ENCODE results near the gene CFAP65. TPM values are rescaled to one million over a fixed set of nuclear protein-coding genes. Genes with fewer than 3 reads are reported as not detected.

The CFAP65 gene
- total and polyA plus RNA-seq, 10 donors: 0.28 TPM; not detected in 9

DNA sequence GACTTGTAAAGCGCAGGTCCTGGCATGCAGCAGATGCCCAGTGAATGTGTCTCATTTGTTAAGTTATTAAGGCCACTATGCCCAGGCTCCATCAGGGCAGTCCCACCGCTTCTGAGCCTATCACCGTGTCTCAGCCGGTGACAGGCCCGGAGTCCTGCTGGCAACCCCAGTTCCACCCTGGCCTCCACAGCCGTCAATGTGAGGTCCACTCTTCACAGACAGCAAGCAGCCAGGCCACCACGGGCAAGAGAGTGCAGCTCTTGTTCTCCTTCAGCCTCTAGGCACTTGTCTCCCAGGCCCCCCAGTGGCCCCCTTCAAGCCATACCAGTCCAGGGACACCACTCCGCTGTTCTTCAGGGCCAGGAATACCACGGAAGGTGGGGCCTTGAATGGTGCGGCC, 22.6 kb downstream of the CFAP65 start:
- intact Hi-C loops (cut with DNase I; ENCODE audit: low total_unique reads): no loop called here
- no peaks in the 10 kb centered on the region for H3K4me1 ChIP-seq
- WGBS, 5 donors: 79 to 88% (median 86%) methylated on average over 10 of the region's 10 CpGs
- no peak overlapping the region for H3K27ac ChIP-seq
- H3K36me3 ChIP-seq: no peaks in the 10 kb centered on the region
- TF ChIP-seq POLR2A (IDR thresholded peaks at IDR 0.05): no peak
- H3K9me3 ChIP-seq: no peaks in the 10 kb centered on the region
- H3K4me3 ChIP-seq: no peak overlapping the region
- DNase-seq: peak; percentile 56
- H3K27me3 ChIP-seq (replicated peaks in 1 of 7): peaks cover 0 to 51% (median 0%) of the 10 kb centered on the region in 7 donors

DNA sequence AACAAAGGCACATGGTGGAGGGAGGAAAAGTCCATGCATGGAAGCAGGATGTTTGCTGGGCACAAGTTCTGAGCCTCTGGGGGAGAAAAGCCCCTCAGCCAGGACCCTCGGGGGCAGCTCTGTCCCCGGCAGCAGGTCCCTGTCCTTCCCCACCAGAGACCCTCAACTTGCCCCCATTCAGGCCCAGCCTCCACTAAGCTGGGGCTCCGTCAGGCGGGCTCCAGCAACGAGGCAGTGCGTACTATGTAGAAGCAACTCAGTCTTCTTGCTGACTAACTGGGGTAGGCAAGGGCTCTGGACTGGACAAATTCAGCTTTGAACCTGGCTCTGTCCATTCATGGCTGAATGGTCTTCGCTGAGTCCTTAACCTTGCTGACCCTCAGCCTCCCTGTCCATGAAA, 23.0 kb downstream of the CFAP65 start:
- TF ChIP-seq POLR2A (IDR thresholded peaks at IDR 0.05) (no peak), CTCF (IDR thresholded peaks at IDR 0.05 in 8 of 11, conservative IDR thresholded peaks at IDR 0.05 in 3 of 11) (no peak)
- no peaks in the 10 kb centered on the region for H3K9me3 ChIP-seq
- peaks cover 0 to 51% (median 0%) of the 10 kb centered on the region in 7 donors for H3K27me3 ChIP-seq (replicated peaks in 1 of 7)
- H3K27ac ChIP-seq: no peak overlapping the region
- peak; percentile 21 for DNase-seq
- intact Hi-C loops (cut with DNase I; ENCODE audit: low total_unique reads): no loop called here
- H3K36me3 ChIP-seq: no peaks in the 10 kb centered on the region
- no peaks in the 10 kb centered on the region for H3K4me1 ChIP-seq
- WGBS, 5 donors: 76 to 88% (median 82%) methylated on average over 7 of the region's 7 CpGs
- H3K4me3 ChIP-seq: no peak overlapping the region

DNA sequence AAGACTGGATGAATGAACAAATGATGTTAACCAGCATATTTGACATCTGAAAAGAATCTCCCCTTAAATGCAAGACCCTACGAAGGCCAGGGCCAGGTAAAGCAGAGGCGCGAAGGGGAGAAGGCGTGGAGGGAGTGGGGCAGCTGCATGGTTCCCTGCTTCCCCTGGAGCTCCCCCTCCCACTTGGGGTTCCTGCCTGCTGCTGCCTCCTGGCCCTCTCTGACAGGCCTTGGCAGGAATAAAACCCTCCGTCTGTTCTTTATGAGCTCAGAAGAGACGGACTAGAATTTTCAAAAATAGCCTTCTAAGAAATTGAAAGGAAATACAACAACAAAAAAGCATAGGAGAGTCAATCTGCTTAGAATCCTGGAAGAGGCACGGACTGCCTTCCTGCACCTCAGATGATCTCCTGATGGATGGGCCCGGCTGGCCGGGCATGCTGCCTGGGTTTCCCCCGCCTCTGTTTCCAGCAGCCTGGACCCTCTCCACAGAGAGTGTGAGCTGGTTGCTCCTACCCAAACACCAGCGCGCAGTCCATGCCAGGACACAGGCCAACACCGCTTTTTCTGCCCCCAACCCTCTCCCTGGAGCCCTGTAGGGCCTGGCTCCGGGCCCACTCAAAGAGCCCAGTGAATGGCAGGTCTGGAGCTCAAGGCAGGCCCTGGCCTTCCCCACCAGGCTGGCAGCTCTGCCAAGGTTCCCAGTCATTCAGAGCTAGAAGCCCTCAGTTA, 23.9 kb downstream of the CFAP65 start:
- Histone ChIP-seq H3K36me3 (no peaks in the 10 kb centered on the region), H3K27ac (no peak overlapping the region), H3K9me3 (no peaks in the 10 kb centered on the region), H3K4me3 (no peak overlapping the region), H3K4me1 (no peaks in the 10 kb centered on the region), H3K27me3 (replicated peaks in 1 of 7) (peaks cover 0 to 55% (median 0%) of the 10 kb centered on the region in 7 donors)
- intact Hi-C loops (cut with DNase I; ENCODE audit: low total_unique reads): no loop called here
- DNase-seq: peak; percentile 49
- 70 to 83% (median 73%) methylated on average over 14 of the region's 14 CpGs for WGBS, 5 donors
- no peak for TF ChIP-seq POLR2A (IDR thresholded peaks at IDR 0.05)
- no peak for TF ChIP-seq POLR2AphosphoS5 (IDR thresholded peaks at IDR 0.05)
- no peak for TF ChIP-seq CTCF (IDR thresholded peaks at IDR 0.05 in 8 of 11, conservative IDR thresholded peaks at IDR 0.05 in 3 of 11)

GRCh38 chr2:219016721-219017120, 24.6 kb downstream of the CFAP65 start:
- TF ChIP-seq POLR2A (IDR thresholded peaks at IDR 0.05): no peak
- TF ChIP-seq POLR2AphosphoS5 (IDR thresholded peaks at IDR 0.05): no peak
- TF ChIP-seq CTCF (IDR thresholded peaks at IDR 0.05 in 8 of 11, conservative IDR thresholded peaks at IDR 0.05 in 3 of 11): no peak
- H3K9me3 ChIP-seq: peaks cover 0 to 4% (median 0%) of the 10 kb centered on the region in 8 donors
- WGBS, 5 donors: 90 to 94% (median 93%) methylated on average over 11 of the region's 11 CpGs
- peaks cover 0 to 50% (median 0%) of the 10 kb centered on the region in 7 donors for H3K27me3 ChIP-seq (replicated peaks in 1 of 7)
- intact Hi-C loops (cut with DNase I; ENCODE audit: low total_unique reads): no loop called here
- no peak overlapping the region for H3K27ac ChIP-seq
- no peak overlapping the region for H3K4me3 ChIP-seq
- no peaks in the 10 kb centered on the region for H3K4me1 ChIP-seq
- no peaks in the 10 kb centered on the region for H3K36me3 ChIP-seq
- DNase-seq: peak; percentile 22

All from spleen (tissue), 11 donors.